Nucleus accumbens (tissue), 56 donors: ENCODE measurements around the gene ZNF653.

Experiments used
- DNase-seq, 56 donors: peaks; one replicate each; lab custom pipeline; 2025; lab: John Stamatoyannopoulos, UW

ZNF653 gene

DNA sequence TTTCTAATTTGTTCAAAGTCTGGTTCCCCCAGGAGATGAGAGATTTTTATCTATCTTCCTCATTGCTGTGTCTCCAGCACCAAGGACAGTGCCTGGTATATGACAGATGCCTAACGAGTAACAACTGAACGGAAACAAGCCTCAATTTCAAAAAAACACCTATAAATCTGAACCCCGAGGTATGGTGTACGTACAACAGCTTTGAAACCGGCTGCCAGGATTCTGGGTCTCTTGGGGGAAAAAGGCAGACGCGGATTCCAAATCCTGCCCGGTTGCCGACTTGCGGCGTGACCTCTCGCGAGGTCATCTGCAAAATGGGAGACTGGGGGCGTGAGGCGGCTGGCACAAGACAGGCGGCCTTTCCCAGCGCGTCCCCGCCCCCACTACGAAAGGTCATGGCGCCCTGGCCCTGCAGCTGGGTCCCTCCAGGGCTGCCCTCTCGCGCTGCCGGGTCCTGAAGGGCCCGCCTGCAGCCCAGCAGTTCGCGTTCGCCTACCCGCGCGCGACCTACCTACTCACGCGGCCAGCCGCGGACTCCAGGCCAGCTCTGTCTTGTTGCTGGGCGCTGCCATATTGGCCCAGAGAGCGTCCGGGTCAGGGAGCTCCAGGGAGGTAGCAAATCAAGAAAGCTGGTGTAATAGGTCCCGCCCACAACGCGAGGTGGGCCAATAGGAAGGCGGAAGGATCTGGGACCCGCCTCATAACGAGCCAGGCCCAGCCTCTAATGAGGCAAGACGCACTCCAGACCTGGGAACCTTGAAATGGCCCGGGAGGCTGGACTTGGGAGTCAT lies 23.1 kb upstream of the ZNF653 start, which contains the start of gene ECSIT:
Gene ECSIT (minus strand): TSS at position 584 of the 791 bp plus-strand sequence. CDS start 9,964 bp downstream, outside the sequence.
- peak; percentile 60 to 99 (median 94) for DNase-seq

DNA sequence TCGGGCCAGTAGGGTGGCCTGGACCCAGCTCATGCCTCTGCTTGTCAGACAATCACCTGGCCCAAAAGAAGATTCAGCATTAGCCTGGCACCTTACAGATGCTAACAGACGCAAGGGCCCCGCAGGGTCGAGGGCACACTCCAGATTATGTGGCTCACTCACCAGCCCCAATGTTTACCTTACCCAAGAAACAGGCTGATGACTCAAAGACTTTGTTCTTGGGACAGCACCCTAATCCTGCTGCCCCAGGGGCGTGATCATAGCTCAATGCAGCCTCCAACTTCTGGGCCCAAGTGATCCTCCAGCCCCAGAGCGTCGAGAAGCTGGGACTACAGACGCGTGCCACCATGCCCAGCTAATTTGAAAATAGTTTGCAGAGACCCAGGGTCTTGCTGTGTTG lies 13.5 kb upstream of the ZNF653 start:
- no peak for DNase-seq

DNA sequence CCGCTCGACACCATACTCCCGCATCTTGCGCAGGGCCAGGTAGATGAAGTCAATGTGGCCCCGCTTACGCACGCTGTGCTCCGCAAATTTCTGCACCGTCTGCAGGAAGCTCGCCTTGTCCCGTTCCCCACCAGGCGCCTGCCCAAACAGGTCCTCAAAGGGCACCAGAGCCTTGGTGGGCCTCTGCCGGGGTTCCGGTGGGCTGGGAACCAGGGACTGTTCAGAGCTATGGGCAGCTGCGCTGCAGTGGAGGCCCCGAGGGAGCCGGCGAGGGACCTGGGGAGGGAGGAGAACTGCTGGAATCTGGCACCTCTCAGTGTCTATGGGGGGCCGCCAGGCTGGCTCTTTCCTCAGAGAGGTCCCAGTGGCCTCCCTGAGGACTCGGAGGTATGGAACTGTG lies 8.3 kb upstream of the ZNF653 start:
- DNase-seq: no peak

DNA sequence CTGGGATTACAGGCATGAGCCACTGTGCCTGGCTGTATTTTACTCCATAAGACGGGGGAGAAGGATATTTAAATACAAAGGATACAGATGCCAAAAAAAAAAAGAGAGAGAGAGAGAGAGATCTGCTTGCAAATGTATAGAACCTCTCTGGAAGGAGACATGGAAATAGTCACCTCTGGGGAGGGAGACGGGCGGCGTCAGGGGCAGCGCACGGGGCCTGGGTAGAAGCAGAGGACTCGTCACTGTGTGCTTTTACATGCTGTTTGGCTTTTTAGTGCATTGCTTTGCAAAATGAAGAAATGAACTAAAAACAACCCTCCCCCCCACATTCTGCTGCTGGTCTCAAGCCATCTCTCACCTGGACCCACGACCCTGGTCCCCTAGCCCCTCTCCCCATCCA lies 4.8 kb upstream of the ZNF653 start:
- DNase-seq: no peak

DNA sequence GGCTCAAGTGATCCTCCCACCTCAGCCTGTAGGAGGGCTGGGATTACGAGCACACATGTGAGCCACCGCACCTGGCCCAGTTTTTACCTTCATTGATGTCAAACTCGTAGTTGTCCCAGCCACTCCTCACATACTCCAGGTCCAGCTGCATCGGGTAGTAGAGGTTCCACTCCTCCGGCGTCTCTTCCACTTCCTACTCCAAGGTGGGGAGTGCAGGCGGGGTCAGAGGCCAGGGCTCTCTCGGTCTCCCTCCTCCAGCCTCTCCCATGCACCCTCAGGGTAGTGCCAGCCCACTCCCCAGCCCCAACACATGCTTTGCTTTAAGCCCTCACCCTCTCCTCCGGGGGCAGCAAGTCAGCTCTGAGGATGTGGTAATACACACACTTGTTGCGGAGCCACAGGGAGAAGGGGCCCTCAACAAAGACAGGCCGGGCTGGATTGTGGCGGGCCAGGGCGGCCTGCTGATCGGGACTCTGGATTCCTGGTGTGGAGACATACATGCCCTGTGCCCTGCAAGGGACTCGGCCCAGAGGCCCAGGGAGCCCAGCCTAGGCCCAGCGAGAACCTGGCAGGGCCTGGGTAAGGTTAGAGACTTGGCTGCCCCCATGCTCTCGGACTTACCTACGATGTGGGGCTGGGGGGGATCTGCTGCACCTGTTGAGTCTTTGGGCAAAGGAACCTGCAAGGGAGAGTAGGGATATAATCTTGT lies 1.9 kb upstream of the ZNF653 start:
- DNase-seq: no peak

DNA sequence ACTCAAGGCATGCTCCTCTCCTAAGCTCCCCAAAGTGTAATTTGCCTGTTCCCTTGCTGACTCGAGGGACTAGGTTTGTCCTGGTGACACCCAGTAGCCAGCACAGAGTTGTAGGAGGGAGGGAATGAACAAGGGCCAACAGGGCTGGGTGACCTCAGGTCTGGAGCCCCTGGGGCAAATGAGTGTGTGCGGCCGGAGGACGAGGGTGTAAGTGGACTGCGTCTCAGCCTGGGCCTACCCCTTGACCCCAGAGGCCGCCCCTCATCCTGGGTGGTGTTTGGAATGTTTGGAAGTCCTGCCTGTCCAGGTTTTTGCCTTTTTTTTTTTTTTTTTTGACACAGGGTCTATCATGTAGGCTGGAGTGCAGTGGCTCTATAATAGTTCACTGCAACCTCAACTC lies 1.3 kb upstream of the ZNF653 start:
- DNase-seq: no peak

DNA sequence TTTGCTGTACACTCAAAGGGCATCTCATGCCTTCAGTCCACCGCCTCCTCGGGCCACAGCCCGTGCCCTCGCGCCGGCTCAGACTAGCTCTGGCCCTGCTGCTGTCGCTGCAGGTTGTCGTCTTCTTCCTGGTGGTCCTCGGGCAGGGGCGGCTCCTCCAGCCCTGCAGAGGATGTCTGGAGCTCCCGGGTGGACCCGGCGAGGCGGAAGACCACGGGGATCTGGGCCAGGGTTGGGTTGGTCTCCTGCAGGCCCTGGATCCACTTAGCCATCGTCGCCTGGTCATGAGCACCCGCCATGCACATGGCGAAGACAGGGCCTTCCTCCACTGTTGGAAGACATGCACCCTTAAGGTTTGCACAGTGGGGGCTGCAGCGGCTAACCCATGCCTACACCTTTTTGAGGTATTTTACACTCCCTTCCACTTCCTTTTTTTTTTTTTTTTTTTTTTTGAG lies 489 bp upstream of the ZNF653 start:
- peak in 8 of 56 donors; percentile 48 to 70 (median 62) for DNase-seq

DNA sequence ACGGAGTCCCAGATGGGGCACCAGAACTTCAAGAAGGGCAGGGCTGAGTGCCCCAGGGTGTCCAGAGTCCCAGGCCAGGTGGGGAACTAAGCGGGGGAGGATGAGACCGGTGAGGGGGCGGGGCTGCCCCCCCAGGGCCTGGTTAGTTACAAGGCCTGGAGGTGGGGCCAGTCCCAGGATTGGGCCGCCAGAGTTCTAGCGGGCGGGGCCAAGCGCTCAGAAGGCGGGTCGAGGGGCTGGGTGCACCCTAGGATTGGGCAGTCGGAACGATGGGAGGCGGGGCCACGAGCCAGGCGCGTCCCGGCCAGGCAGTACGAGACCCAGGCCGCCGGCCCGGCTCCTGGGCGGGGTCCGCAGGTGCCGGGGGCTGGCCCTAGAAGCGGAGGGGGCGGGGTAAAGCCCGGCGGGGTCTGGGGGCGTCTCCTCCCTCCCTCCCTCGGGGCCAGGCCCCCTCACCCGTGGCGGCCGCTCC lies 571 bp downstream of the ZNF653 start:
- DNase-seq: peak; percentile 56 to 97 (median 90)

DNA sequence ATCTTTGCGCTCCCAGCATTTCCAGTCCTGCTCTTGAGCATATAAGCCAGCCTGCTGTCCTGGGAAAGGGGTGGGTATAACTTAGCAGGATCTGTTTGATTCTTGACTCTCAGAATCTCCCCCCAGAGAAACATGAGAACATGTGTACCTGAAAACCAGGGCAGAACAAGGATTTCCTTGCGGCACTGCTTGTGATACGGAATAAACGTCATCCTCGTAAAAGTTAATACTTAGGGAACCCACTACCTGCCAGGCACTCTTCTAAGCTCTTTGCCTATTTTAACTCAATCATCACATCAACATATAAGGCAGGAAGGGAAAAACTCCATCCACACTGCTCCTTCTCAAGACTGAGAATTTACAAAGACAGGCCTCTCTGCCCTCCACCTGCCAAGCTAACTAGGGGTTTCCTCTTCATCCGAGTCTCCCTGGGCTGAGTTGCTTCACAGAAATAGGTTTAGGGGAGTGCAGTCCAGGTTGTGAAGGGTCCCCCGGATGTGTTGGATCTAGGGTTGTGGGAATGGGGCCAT lies 1.1 kb downstream of the ZNF653 start:
- no peak for DNase-seq

DNA sequence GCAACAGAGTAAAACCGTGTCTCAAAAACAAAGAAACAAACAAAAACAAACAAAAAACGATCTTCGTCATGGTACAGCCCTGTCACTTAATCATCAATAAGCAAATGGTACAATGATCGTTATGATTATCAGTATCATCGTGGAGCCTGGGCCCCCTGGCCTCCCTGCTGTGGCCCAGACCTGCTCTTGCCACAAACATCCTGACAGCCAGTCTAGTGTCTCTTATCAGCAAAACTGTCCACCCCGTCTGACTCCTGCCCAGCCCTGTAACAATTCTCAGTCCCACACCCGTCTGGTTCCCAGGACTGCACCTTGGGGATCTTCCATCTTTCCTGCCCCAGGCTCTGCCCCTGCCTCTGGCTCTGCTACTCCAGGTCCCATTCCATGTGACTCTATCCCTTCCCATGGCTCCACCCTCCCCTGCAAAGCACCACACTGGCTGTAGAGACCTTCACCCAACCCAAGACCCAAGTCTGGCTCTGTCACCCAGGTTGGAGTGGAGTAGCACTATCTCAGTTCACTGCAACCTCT lies 5.7 kb downstream of the ZNF653 start:
- no peak for DNase-seq

DNA sequence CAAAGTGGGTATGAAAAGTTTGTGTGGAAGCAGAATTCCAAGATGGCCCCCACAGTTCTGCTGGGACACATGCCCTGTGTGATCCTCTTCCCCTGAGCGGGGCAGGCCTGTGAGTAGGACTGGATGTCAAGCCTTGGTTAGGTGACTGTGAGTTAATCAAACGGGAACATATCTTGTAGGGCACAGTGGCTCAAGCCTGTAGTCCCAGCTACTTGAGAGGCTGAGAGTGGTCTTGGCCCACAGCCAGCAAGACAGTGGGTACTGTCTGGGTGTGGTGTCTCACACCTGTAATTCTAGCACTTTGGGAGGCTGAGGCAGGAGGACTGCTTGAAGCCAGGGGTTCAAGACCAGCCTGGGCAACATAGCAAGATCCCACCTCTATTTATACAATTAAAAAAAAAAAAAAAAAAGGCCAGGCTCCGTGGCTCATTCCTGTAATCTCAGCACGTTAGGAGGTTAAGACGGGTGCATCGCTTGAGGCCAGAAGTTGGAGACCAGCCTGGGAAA lies 6.4 kb downstream of the ZNF653 start:
- DNase-seq: no peak

DNA sequence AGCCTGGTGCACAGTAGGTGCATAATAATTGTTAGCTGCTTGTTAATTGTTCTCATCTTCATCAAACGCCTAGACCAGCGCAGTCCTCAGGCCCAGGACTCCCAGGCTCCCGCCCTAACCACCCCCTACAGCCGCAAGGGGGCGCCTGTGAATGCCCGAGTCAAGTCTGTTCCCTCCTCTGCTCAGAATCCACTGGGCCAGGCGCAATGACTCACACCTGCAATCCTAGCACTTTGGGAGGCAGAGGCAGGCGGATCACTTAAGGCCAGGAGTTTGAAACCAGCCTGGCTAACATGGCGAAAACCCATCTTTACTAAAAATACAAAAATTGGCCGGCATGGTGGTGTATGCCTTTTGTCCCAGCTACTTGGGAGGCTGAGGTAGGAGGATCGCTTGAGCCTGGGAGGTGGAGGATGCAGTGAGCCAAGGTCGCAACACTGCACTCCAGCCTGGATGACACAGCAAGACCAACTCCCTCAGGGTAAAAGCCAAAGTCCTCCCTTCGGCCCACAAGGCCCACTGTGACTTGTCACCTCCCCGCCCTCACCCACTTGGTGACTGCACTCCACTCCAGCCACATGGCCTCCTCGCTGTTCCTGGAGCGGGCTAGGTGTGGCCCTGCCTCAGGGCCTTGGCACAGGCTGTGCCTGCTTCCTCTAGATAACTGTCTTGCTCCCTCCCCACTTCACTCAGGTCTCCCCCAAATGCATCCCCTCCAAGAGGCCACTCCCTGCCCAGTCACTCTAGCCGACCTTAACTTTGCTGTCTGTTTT lies 9.1 kb downstream of the ZNF653 start:
- peak in 27 of 56 donors; percentile 8 to 73 (median 17) for DNase-seq

DNA sequence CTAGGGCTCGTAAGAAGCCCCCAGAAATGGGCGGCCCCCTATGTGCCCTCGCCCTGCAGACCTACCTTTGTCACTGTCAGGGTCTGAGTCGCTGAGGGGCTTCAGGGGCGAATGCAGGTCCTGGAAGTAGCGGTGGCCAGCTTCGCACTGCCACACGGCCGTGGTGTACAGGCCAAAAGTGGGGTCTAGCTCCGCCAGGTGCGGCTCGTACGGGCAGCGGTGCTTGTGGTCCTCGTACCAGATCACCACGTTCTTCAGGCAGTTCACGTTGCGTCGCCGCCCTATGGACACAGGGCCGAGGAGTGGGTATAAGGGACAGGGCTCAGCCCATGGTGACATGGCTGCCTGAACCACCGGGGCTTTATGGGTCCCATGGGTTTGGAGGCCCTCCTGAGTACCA lies 9.8 kb downstream of the ZNF653 start:
- no peak for DNase-seq

DNA sequence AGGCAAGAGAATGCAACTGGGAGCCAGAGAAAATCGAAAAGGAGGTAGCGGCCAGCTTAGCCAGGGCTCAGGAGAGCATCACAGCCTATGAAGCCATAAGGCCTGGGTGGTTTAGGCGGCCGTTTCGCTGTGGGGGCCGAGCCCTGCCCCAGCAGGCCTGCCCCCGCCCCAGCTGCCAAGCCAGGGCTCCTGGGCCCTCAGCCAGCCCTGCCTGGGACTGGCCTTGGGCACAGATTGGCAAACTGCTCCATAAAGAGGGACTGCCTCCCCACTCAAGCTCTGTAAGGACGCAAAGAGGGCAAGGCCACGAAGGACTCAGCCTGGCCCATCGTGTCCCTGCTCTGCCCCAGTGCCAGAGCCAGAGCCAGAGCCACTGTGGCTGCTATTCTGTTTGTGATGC lies 10.2 kb downstream of the ZNF653 start:
- DNase-seq: no peak

DNA sequence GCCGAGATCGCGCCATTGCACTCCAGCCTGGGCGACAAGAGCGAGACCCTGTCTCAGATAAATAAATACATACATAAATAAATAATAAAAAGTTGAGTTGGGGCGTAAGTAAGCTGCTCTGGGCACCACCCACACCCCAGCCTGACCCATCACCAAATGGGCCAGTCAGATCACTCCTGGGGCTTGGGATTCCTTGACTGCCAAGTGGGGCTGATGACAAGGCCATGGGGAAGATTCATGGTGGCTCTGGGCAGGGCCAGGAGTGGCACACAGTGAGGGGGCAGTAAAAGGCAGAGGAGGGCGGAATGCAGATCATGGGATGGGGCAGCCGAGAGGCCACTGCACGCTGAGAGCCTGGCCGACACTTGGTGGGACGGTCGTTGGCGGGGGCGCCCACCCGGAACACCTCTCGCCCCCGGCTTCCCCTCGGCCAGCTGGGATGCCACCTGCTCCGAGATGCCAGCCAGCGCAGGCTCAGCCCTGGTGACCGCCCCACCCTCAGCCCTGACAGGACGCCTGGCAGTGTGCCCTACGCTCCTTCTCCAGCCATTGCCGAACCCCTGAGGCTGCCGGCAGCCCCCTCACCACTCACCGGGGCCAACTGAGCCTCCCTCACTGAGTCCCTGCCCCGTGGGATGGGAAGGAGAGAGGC lies 10.9 kb downstream of the ZNF653 start:
- no peak for DNase-seq

DNA sequence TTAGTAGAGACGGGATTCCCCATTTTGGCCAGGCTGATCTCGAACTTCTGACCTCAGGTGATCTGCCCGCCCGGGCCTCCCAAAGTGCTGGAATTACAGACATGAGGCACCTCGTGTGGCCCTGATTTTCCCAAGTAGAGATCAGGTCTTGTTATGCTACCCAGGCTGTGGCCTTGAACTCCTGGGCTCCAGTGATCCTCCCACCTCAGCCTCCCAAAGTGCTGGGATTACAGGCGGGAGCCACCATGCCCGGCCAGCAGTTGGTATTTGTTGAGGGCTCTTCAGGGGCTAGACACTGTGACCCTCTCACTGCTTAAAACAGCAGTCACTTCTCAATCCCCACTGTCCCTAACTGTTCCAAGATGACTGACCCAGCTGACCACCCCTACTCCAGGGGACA lies 16.3 kb downstream of the ZNF653 start:
- DNase-seq: no peak

DNA sequence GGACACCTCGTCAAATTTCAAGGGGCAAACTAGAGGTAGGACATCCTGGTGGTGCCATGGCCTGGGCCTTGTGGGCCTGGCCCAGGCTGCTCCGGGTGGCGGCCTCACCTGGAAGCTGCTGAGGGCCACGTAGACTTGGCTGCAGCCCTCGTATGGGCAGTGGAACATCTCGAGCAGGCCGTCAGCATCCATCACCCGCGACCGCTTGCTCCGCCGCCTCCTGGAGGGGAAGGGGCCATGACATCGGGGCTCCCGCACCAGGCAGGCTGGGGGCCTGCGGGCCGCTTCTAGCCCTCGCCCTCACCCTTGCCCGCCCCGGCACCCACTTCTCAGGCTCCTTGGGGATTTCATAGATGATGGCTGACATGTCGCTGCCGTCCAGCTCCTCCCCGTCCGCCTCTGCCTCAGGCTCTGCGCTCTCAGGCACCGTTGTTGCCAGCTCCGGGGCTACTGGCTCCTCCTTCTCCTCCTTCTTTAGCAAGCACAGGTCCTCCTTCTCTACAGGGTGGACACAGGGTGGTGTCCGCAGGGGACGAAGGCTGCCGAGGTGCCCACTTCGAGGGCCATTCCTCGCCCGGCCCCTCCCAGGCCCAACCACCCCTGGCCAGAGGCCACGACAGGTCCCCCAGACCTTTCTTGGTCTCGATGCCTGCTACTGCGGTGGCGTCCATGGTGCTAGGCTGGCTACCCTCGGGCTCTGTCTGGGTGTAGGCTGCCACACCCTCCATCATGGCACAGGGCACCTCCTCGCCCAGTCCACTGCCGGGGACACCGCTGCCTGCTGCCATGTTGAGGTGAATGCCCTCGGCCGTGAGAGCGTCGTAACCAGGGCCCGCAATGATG lies 18.8 kb downstream of the ZNF653 start:
- DNase-seq: no peak

DNA sequence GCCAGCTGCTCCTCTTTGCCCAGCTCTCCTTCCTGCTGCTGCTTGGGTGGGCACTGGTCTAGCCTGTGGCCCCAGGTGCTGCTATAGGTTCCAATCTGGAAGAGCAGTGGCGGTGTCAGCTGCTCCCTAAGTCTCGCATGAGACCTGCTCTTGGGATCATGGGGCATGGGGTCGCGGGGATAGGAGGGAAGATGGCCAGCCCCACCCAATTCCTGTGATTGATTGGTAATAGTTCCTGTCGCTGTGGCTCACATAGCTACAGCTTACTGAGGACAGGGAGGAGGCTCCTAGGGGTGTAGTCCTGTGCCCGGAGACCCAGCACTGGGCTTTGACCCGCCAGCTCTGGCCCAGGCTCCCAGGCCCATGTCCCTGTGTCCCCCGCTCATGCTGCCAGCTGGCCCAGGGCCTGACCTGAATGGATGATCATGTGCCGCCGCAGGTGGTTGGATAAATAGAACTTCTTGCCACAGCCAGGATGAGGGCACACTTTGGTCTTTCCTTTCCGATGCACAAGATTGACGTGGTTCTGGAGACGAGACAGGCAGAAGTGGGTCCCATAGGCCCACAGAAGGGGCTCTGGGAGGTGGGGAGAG lies 20.3 kb downstream of the ZNF653 start:
- no peak for DNase-seq
